ENCODE results near the gene B4GALT5.

DNA sequence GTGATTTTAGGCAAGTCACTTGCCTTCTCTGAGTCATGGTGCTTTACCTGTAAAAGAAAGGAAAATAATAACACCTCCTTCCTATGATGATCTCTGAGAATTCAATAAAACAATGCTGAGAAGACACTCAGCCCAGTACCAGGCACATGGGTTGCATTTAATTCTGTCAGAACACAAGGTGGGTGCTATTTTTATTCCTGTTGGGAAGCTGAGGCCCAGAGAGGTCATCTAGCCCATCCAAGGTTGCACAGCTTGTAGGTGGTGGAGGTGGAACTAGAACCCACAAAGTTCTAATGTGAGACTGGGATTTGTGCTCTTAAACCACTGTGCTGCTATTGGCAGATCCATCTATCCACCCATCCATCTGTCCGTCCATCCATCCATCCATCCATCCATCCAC lies 106.1 kb downstream of the B4GALT5 start:
- no peak for TF ChIP-seq POLR2A (IDR thresholded peaks at IDR 0.05)
- TF ChIP-seq, protein P1, sequence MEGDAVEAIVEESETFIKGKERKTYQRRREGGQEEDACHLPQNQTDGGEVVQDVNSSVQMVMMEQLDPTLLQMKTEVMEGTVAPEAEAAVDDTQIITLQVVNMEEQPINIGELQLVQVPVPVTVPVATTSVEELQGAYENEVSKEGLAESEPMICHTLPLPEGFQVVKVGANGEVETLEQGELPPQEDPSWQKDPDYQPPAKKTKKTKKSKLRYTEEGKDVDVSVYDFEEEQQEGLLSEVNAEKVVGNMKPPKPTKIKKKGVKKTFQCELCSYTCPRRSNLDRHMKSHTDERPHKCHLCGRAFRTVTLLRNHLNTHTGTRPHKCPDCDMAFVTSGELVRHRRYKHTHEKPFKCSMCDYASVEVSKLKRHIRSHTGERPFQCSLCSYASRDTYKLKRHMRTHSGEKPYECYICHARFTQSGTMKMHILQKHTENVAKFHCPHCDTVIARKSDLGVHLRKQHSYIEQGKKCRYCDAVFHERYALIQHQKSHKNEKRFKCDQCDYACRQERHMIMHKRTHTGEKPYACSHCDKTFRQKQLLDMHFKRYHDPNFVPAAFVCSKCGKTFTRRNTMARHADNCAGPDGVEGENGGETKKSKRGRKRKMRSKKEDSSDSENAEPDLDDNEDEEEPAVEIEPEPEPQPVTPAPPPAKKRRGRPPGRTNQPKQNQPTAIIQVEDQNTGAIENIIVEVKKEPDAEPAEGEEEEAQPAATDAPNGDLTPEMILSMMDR (IDR thresholded peaks at IDR 0.05), result no peak
